GM15510 (cell line): ENCODE results near the gene KCNC4.

ENCODE experiments used
- POLR2A ChIP-seq: IDR thresholded peaks from 3 replicates; pipeline ENCODE4 v1.6.1; 2011; ENCODE audit warnings: borderline replicate concordance; ENCODE audit not compliant: insufficient read length; ENCODE audit errors: extremely low read depth

Gene KCNC4

GRCh38 chr1:110213143-110213540 lies 3.0 kb downstream of the KCNC4 start:
- TF ChIP-seq POLR2A = no peak

- TF ChIP-seq POLR2A = no peak
These were observed 4.6 kb downstream of the KCNC4 start for GRCh38 chr1:110214454-110215404.

- no peak for TF ChIP-seq POLR2A
These were observed 5.8 kb downstream of the KCNC4 start for GRCh38 chr1:110215621-110216515.

DNA sequence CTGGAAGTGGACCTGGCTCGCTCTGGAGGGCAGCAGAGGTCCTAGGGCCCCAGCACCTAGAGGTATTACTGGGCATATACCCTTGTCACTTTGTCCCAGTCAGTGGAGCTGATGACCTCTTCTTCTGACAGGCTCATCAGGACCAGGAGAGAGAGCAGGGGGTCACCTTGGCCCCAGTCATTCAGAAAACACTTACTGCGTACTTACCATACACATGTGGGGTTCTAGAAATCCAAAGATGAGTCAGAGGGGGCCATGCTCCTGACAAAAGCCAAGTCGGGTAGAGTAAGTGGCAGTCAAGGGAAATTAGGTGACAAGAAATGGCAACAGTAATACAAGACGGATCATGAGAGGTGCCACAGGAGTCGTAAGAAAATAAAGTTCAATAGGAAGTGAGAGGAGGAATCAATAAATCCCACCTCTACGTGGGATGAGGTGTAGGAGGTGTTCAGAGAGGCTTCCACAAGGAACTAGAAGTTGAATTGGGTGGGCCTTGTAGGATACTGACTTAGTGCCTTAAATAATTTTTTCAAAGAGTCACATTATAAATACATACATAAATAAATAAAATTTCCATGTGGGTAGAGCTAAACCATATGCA lies 6.8 kb downstream of the KCNC4 start:
- no peak for TF ChIP-seq POLR2A

GRCh38 chr1:110218137-110218536 lies 8.0 kb downstream of the KCNC4 start:
- TF ChIP-seq POLR2A = no peak

DNA sequence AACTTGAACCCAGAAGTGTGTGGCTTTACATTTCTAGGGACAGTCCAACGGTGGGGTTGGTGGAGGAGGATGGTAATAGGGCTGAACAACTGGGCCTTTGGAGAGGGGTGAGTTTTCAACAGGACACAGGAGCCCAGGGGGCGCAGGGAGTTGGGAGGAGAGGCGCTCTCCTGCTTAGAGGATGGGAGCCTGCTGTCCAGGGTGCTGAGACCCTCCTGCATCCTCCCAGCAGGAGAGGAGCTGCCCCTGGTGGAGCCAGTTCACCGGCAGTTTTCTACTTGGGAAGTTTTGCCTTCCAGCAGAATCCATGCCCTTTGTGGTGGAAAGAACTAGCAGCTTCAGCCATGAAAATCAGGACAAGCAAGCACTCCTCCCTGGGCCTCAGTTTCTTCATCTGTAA lies 8.6 kb downstream of the KCNC4 start:
- TF ChIP-seq POLR2A = no peak

- no peak for TF ChIP-seq POLR2A
These were observed 10.2 kb downstream of the KCNC4 start for GRCh38 chr1:110220324-110220723.

DNA sequence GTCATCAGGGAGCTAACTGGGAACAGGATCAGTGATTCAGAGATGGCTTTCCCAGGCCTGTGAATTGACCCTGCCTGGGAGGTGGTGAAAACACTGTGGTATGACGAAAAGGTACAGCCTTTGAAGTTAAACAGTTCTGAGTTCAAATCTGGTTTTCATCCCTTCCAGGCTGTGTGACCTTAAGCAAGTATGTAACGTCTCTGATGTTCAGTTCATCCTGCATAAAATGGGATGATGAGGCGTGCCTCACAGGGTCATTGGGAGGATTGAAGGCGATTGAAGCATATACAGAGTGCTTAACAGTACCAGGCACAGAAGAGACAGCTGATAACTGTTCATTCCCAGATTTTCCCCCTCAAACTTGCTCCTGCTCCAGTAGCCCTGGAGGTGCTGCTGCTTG lies 11.0 kb downstream of the KCNC4 start:
- no peak for TF ChIP-seq POLR2A

- no peak for TF ChIP-seq POLR2A
These were observed 13.0 kb downstream of the KCNC4 start for GRCh38 chr1:110223127-110223526.

- TF ChIP-seq POLR2A = no peak
These were observed 13.5 kb downstream of the KCNC4 start for GRCh38 chr1:110223581-110223980.

GRCh38 chr1:110224240-110224995 lies 14.3 kb downstream of the KCNC4 start:
- TF ChIP-seq POLR2A = no peak

DNA sequence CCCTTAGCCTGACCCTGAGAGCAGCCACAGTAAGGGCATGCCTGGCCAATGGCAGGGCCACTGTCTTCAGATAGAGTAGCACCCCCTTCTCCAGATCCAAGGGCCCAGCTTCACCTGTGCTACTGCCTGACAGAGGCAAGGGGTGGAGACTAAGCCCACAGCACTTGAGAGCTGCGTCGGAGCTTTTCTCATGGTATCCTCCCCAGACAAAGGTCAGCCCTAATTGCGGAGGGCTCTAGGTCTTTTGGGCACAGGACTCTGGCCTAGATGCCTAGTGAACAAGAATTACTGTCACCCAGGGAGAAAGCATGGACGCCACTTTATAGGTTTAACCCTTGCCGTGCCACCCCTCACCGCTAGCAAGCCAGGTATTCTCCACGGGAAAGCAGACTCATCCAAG lies 15.1 kb downstream of the KCNC4 start:
- no peak for TF ChIP-seq POLR2A

GRCh38 chr1:110225756-110226404 lies 15.8 kb downstream of the KCNC4 start:
- no peak for TF ChIP-seq POLR2A

DNA sequence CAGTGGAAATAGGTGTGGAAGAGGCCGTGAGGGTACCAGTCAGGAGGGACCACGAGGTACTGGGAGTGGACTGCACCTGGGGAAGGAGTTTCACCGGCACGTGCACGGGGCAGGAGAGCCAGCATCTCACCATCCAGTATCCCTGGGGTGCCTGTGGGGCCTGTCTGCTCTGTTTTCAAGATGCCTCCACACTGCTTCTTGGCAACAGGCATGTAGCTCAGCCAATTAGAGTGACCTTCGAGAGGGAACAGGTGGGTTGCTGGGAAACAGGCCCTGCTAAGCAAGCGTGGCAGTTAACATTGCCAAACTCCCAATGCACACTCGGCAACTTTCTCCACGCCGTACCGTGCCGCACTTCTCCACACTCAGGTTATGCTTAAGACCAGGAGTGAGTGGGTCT lies 17.7 kb downstream of the KCNC4 start:
- TF ChIP-seq POLR2A = no peak
